T47D (cell line): Measurements from ENCODE around the gene NPPC.
A peak's percentile ranks its signal among the peaks of the same experiment; 100 is the strongest.

Source experiments
- DNase-seq, 2 experiments: peaks; one replicate each; pipeline versions ENCODE4 v3.0.0 to v3.0.0-alpha.2; 2011 to 2012; ENCODE audit warnings: low read depth in 1 of 2, low spot score in 1 of 2
- JUND ChIP-seq: IDR thresholded peaks from 2 replicates; pipeline ENCODE4 v1.6.1; 2012; ENCODE audit warnings: low read depth
- in situ Hi-C: cut with HindIII; loops from 2 replicates; pipeline ENCODE4 v1.10.0; 2016; ENCODE audit warnings: low sequenced_read_pairs, low pct_unique_long_range_greater_than_20kb

The NPPC gene

DNA sequence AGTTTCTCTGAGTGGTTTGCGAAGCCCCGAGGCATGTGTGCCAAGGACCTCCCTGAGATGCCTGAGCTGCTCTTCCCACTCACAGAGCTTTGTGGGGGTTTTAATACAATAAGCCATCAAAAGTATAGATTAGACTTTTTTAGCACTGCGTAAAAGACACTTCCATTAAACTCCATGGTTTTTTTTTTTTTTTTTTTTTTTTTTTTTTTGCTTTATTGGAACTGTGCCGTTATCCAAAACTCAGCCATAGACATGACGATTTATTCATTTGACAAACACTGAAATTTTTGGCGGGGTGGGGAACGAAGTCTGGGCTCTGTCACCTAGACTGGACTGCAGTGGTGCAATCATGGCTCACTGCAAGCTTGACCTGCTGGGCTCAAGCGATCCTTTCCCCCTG, 18.4 kb downstream of the NPPC start:
- TF ChIP-seq JUND = no peak
- no peak for DNase-seq
- in situ Hi-C loops = no loop called here

DNA sequence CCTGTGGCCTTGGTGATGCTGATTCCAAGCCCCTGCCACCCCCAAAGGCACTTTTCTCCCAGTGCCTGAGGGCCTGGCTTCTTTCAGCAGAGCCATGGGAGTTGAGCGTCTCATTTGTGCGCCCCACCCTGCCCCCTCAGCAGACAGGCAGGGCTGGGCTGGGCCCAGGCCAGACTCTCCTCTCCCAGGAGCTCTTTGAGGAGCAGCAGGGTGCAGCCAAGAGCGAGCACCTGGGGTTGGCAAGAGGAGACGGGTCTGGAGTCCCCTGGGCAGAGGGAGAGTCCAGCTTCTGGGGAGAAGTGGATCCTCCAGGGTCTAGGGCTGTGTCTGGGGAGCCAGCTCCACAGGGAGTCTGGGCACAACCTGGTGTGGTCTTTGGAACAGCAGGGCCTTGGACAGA, 21.2 kb downstream of the NPPC start:
- no peak for TF ChIP-seq JUND
- DNase-seq = no peak
- in situ Hi-C loops = no loop called here

DNA sequence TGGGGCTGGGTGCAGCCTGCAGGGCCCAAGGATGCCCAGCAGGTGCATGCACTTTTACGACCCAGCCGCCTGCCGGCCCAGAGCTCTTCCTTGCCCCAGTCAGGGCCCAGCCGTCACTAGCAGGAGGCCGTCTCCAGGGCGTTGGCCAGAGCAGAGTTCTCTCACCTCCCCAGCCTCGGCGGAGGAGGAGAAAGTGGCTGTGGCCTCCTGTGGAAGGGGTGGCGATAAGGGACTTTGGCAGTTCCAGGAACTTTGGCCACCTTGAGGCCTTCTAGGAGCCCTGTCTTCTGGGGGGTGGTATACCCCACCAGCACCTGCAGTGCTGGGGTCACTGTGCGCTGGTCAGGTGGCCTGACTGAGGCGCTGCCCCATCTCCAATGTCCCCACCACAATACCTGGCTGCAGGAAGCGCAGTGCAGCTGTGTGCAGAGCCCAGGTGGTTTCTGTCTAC, 22.0 kb downstream of the NPPC start:
- DNase-seq = no peak
- in situ Hi-C loops = no loop called here
- TF ChIP-seq JUND = no peak

DNA sequence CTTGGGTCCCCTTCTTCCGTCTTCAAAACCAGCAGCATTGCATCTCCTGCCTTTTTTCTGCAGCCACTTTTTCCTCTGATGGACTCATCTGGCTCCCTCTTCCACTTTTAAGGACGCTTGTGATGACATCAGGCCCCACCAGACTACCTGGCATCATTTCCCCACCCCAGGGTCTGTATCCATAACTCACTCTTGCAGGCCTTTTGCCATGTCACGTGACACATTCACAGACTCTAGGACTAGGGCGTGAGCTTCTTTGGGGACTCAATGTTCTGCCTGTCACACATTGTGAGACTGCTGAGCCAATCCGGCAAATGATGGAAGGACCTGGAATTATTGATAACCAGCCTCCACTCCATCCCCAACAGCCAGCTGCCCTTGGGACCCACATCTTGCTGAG, 23.6 kb downstream of the NPPC start:
- no peak for TF ChIP-seq JUND
- in situ Hi-C loops = no loop called here
- DNase-seq = no peak

DNA sequence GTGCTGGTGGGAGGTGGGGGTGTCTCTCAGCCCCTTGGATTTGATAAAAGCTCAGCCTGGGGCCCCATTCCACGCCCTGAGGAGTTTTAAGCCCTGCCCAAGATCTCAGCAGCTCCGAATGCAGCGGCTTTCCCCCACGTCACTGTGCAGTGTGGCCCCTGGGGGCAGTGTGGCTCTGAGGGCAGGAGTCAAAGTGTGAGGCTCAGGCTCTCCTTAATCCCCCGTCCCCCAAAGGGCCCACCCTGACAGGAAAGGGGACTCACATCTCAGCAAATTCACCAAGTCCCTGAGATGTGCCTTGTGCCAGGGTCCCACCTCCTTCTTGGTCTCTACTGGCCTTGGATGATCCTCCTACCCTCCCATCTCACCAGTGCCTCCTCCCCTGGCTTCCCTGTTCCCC, 25.2 kb downstream of the NPPC start:
- TF ChIP-seq JUND = no peak
- DNase-seq = no peak
- in situ Hi-C loops = no loop called here

DNA sequence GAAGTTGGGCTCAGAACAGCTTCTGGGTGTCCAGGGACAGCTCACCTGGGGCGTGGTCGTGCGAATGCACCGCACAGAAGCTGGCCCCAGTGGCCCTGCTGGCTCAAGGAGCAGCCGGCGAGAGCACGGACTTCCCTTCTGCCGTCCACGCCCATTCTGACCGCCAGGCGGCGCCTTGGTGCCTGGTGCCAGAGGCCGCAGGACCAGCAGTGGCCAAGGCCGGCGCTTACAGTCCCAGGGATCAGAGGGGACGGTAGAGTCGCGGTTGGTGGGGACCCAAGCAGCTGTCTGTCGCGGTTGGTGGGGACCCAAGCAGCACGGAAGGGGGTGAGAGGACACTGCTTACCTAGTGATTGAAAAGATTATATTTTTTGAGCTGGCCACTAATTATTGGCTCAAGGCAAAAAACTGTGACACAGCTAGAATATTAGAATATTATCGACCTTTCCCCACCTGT, 25.7 kb downstream of the NPPC start:
- peak; percentile 63 to 78 for DNase-seq
- no peak for TF ChIP-seq JUND
- in situ Hi-C loops = no loop called here

DNA sequence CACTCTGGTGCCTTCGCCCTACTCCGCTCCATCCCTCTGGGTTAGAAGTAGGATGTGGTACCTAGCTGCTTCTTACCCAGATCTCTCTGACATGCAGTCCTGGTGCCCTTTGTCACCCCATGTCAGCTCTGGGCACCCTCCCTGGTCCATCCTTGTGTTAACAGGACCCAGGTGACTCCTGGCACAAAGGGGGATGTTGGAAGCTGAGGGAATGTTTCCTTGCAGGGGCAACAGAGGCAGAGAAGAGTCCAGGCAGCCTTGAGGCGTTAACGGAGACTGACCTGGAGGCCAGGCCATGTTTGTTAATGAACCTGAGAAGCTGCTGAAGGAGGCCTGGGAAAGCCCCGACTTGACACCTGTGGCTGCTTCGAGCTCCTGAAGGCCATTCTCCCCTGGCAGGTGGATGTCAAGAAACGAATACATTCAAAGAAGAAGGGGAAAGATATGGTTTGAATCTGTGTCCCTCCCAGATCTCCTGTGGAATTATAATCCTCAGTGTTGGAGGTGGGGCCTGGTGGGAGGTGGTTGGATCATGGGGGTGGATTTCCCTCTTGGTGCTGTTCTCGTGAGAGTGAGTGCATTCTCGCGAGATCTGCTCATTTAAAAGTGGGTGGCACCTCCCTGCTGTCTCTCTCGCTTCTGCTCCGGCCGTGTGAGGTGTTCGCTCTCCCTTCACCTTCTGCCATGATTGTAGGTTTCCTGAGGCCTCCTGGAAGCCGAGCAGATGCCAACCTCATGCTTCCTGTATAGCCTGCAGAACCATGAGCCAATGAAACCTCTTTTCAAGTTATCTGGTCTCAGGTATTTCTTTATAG, 31.4 kb downstream of the NPPC start:
- no peak for DNase-seq
- in situ Hi-C loops = no loop called here
- no peak for TF ChIP-seq JUND

DNA sequence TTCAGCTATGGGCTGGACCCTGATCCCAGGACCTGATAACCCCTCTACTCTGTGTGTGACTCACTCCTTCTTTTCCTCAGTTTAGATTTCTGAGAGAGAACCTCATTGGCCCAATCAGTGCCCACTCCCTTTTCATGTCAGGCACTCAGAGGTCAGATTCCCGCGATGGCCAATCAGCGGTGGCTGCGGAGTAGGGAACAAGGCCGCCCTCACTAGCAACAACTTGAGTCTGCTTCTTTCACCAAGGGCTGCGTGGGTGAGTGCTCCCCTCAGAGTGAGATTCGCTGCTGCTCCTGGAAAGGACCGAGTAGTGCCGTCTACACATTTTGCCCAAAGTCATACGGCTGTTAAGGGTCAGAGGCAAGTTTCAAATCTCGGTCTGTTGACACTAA, 34.7 kb downstream of the NPPC start:
- in situ Hi-C loops = no loop called here
- DNase-seq = no peak
- no peak for TF ChIP-seq JUND

DNA sequence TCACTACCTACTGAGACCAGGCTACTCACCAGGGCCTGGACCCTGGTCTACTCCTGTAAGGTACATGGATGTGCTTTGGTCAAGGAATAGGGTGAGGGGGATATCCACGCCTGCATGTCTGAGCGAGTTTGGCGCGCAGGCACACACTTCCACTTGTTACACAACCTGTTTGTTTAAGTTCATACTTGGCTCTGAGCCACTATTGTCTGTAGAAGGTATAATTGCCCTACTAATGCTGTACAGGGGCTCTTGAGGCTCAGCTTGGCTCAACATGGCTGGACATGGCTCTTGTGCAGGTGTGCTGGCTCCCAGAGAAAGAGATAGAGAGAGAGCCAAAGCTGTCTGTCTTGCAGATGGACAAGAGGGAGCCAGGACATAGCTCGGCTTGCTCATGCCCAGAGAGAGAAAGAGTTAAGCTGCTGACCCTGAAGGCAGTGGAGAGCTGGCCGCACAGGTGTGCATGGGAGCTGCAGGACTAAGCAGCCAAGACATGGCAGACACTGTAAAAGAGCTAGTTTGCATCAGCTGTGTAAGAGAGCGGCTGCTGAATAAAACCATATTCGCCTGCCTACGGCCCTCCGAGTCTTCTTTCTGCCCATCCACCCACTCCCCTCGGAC, 35.2 kb downstream of the NPPC start:
- peak in 1 of 2 experiments; percentile 19 for DNase-seq
- no peak for TF ChIP-seq JUND
- in situ Hi-C loops = no loop called here

DNA sequence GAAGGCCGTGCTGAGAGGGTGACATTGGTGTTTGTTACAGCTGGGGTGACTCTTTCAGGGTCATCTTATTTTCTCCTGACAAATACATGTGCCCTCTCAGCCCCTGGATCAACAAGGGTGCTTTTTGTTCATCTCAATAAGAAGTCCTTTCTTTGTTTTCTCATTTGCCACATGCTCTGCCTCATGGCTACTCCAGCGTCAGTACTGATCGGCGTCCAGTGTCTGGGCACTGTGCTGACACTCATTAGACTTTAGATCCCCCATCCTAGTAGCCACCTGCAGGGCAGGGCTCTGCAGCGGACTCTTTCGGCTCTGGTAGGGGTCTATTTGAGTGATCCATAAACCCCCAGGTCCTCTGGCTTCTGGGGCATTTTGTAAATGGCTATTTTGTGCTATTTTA, 38.4 kb downstream of the NPPC start:
- DNase-seq = no peak
- in situ Hi-C loops = no loop called here
- no peak for TF ChIP-seq JUND

DNA sequence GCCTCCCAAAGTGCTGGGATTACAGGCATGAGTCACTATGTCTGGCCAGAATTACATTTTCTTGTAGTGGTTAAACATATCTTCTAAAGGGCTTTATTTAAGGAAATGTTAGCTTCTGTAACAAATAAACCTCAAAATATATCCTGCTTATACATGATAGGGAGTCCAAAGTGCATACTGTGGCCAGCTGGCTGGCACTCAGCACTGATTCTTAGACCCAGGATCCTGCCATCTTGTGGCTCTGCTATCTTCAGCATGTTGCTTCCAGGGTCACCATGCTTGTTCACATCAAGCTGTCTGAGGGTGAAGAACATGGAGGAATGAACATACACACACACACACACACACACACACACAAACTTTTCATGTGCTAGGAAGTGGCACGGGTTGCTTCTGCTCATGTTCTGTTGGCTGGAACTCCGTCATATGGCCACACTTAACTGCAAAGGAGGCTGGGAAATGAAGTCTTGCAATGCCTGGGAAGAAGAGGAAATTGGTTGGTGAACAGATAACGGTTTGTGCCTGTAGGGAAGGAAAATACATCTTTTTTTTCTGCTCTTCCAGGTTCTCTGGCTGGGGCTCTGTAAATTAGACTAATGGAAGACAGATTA, 40.0 kb downstream of the NPPC start:
- in situ Hi-C loops = no loop called here
- DNase-seq = peak in 1 of 2 experiments; percentile 11
- TF ChIP-seq JUND = no peak

DNA sequence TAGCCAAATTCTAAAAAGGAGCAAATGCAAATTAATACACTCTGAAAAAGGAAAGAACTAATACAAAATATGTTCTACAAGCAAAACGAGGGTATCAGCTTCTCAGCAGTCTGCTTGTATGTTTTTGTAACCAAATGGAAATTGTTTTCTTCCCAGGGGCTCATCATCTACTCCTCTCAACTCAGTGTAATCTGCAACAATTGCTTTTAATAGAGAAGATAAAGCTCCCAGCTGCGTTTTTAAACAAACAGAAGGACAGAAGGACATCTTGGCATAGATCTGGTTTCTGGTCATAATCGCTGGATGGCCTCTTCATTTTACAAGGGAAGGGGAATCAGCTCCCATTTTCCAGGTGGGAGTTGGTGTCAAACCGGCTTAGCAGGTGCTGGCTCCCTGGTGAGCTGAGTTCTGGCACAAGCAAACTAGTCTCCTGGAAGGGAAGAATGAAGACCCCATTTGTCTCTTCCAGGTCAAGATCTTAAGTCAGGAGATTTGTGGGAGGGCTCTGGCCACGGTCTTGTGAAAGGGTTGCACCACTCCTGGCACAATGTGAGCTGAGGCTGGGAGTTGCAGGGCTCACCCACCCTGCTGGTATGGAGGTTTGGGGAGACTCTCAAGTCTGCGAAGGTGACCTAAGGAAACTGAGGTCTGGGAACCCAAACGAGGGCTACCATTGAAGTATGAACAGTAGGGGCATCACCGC, 41.6 kb downstream of the NPPC start:
- DNase-seq = peak in 1 of 2 experiments; percentile 11
- no peak for TF ChIP-seq JUND
- in situ Hi-C loops = no loop called here

DNA sequence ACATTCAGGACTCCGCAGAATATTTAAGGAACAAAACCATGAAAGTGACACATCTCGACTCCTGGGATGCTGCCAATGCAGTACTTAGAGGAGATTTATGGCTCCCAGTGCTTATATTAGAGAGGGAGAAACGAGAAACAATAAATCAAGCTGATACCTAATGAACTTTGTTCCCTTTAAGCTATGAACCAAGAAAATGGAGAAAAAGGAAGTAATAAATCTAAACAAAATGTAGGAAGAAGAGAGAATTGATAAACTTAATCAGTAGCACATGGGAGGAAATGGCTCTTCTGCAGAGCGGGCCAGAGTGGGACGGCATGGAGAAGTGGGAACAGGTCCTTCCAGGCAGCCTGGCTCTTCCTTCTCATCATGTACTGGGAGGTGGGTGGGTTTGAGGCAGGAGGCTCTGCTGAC, 42.7 kb downstream of the NPPC start:
- no peak for DNase-seq
- TF ChIP-seq JUND = no peak
- in situ Hi-C loops = no loop called here
